H9 (cell line): ENCODE data around the gene OR1J4. TPM values are rescaled to one million over a fixed set of nuclear protein-coding genes. Genes with fewer than 3 reads are reported as not detected.

Source experiments
- DNase-seq: peaks from one replicate; pipeline ENCODE4 v3.0.0-alpha.2; 2017
- H2AFZ ChIP-seq: one replicate; pipeline ENCODE4 v1.6.1; 2013; ENCODE audit warnings: mild to moderate bottlenecking, low read length, control low read depth, moderate library complexity
- H2AK5ac ChIP-seq: 2 replicates; pipeline ENCODE4 v1.6.1; 2013; ENCODE audit warnings: low read length, control low read depth, mixed read lengths; ENCODE audit not compliant: insufficient read length
- H2BK120ac ChIP-seq: one replicate; pipeline ENCODE4 v1.6.1; 2013; ENCODE audit warnings: low read depth, mild to moderate bottlenecking, low read length, control low read depth, inconsistent platforms; ENCODE audit not compliant: poor library complexity, severe bottlenecking
- H2BK12ac ChIP-seq: 2 replicates; pipeline ENCODE4 v1.6.1; 2013; ENCODE audit warnings: low read length, control low read depth, mixed read lengths, low read depth; ENCODE audit not compliant: insufficient read length
- H2BK15ac ChIP-seq: 2 replicates; pipeline ENCODE4 v1.6.1; 2013; ENCODE audit warnings: low read depth, low read length, control low read depth
- H2BK20ac ChIP-seq: one replicate; pipeline ENCODE4 v1.6.1; 2013; ENCODE audit warnings: low read depth, mild to moderate bottlenecking, low read length, control low read depth, inconsistent platforms; ENCODE audit not compliant: poor library complexity, severe bottlenecking
- H2BK5ac ChIP-seq: 2 replicates; pipeline ENCODE4 v1.6.1; 2013; ENCODE audit warnings: low read length, control low read depth, mixed read lengths; ENCODE audit not compliant: insufficient read length
- H3K14ac ChIP-seq: 2 replicates; pipeline ENCODE4 v1.6.1; 2013; ENCODE audit warnings: low read length, control low read depth; ENCODE audit not compliant: insufficient read depth
- H3K18ac ChIP-seq: 2 replicates; pipeline ENCODE4 v1.6.1; 2013; ENCODE audit warnings: low read depth, mild to moderate bottlenecking, mixed read lengths, low read length, control low read depth; ENCODE audit not compliant: insufficient read length
- H3K23ac ChIP-seq: 2 replicates; pipeline ENCODE4 v1.6.1; 2013; ENCODE audit warnings: low read length, control low read depth, mixed read lengths, low read depth; ENCODE audit not compliant: insufficient read length
- H3K23me2 ChIP-seq: 2 replicates; pipeline ENCODE4 v1.6.1; 2013; ENCODE audit warnings: low read depth, mild to moderate bottlenecking, mixed read lengths, low read length, control low read depth; ENCODE audit not compliant: insufficient read length, poor library complexity, severe bottlenecking
- H3K27ac ChIP-seq: 2 replicates; pipeline ENCODE4 v1.5.1; 2013; ENCODE audit warnings: low read length, control low read depth, mixed read lengths, low read depth; ENCODE audit not compliant: insufficient read length
- H3K27me3 ChIP-seq: 2 replicates; pipeline ENCODE4 v1.6.1; 2013; ENCODE audit warnings: low read length, control low read depth, inconsistent platforms; ENCODE audit not compliant: insufficient read depth
- H3K4ac ChIP-seq: 2 replicates; pipeline ENCODE4 v1.6.1; 2013; ENCODE audit warnings: low read depth, mild to moderate bottlenecking, control low read depth, inconsistent platforms, low read length, moderate library complexity
- H3K4me1 ChIP-seq: 2 replicates; pipeline ENCODE4 v1.6.1; 2013; ENCODE audit warnings: low read length, control low read depth, inconsistent platforms; ENCODE audit not compliant: insufficient read depth
- H3K4me2 ChIP-seq: 2 replicates; pipeline ENCODE4 v1.6.1; 2013; ENCODE audit warnings: low read length, control low read depth, mixed read lengths; ENCODE audit not compliant: insufficient read length, insufficient read depth
- H3K56ac ChIP-seq: 2 replicates; pipeline ENCODE4 v1.6.1; 2013; ENCODE audit warnings: low read depth, mild to moderate bottlenecking, mixed read lengths, low read length, control low read depth; ENCODE audit not compliant: insufficient read length
- H3K79me1 ChIP-seq: 2 replicates; pipeline ENCODE4 v1.6.1; 2013; ENCODE audit warnings: low read depth, mild to moderate bottlenecking, moderate library complexity, low read length, control low read depth, inconsistent platforms; ENCODE audit not compliant: insufficient read depth, poor library complexity, severe bottlenecking
- H3K79me2 ChIP-seq: 2 replicates; pipeline ENCODE4 v1.6.1; 2013; ENCODE audit warnings: low read length, control low read depth, inconsistent platforms; ENCODE audit not compliant: insufficient read depth
- H3K9ac ChIP-seq: 2 replicates; pipeline ENCODE4 v1.6.1; 2013; ENCODE audit warnings: low read length, control low read depth, mixed read lengths; ENCODE audit not compliant: insufficient read length; ENCODE audit errors: extremely low read depth
- H3K9me3 ChIP-seq: one replicate; pipeline ENCODE4 v1.6.1; 2013; ENCODE audit warnings: low read depth, low read length, inconsistent platforms; ENCODE audit not compliant: control insufficient read depth
- H3T11ph ChIP-seq: one replicate; pipeline ENCODE4 v1.6.1; 2013; ENCODE audit warnings: mild to moderate bottlenecking, low read length, control low read depth, inconsistent platforms
- H4K20me1 ChIP-seq: one replicate; pipeline ENCODE4 v1.6.1; 2013; ENCODE audit not compliant: control insufficient read depth, insufficient read length, insufficient read depth
- H4K5ac ChIP-seq: 2 replicates; pipeline ENCODE4 v1.6.1; 2013; ENCODE audit warnings: low read depth, mild to moderate bottlenecking, mixed read lengths, low read length, control low read depth; ENCODE audit not compliant: insufficient read length
- H4K8ac ChIP-seq: replicated peaks from 2 replicates; pipeline ENCODE4 v1.6.1; 2013; ENCODE audit warnings: low read length, control low read depth, mixed read lengths, low read depth; ENCODE audit not compliant: insufficient read length
- H4K91ac ChIP-seq: 2 replicates; pipeline ENCODE4 v1.6.1; 2013; ENCODE audit warnings: low read depth, mild to moderate bottlenecking, moderate library complexity, mixed read lengths, low read length, control low read depth; ENCODE audit not compliant: insufficient read length
- H3K27ac Mint-ChIP-seq, 3 experiments: 2 replicates in 2 of 3; 3 replicates in 1 of 3; pipeline ENCODE4 v1.8.0; 2020 to 2021; ENCODE audit warnings: mixed read lengths in 3 of 3, mild to moderate bottlenecking in 1 of 3, moderate library complexity in 1 of 3
- H3K27me3 Mint-ChIP-seq: 2 replicates; pipeline ENCODE4 v1.8.0; 2021; ENCODE audit warnings: low read depth, mild to moderate bottlenecking, moderate library complexity, mixed read lengths
- H3K36me3 Mint-ChIP-seq, 3 experiments: 2 replicates in 2 of 3; 3 replicates in 1 of 3; pipeline ENCODE4 v1.8.0; 2020 to 2021; ENCODE audit warnings: low read depth in 3 of 3, mixed read lengths in 3 of 3; ENCODE audit not compliant: insufficient read depth in 1 of 3
- H3K4me1 Mint-ChIP-seq, 2 experiments: 2 replicates each; pipeline ENCODE4 v1.8.0; 2020; ENCODE audit warnings: mixed read lengths in 2 of 2
- H3K4me3 Mint-ChIP-seq, 2 experiments: 2 replicates in 1 of 2; 3 replicates in 1 of 2; pipeline ENCODE4 v1.8.0; 2020 to 2021; ENCODE audit warnings: mild to moderate bottlenecking in 2 of 2, mixed read lengths in 2 of 2, moderate library complexity in 1 of 2
- H3K9me3 Mint-ChIP-seq, 2 experiments: 2 replicates in 1 of 2; 3 replicates in 1 of 2; pipeline ENCODE4 v1.8.0; 2020; ENCODE audit warnings: mild to moderate bottlenecking in 2 of 2, mixed read lengths in 2 of 2, moderate library complexity in 1 of 2
- CTCF ChIP-seq: fragments of 200-600 bp; sonication (generic); conservative IDR thresholded peaks from 3 replicates; pipeline ENCODE4 v1.8.0; 2021; ENCODE audit warnings: antibody characterized with exemption, mild to moderate bottlenecking
- WGBS: extraction: QIAGEN DNeasy Blood & Tissue Kit; methylation state at CpG from one replicate; pipeline ENCODE4 v1.1.7; 2013; ENCODE audit warnings: missing lambda C conversion rate, low lambda C conversion rate, mixed read lengths; ENCODE audit not compliant: insufficient read length; ENCODE audit errors: extremely low coverage; 5-methylcytosine and 5-hydroxymethylcytosine counted together
- total RNA-seq: library from RNA; stranded (reverse); gene quantifications from 2 replicates; pipeline ENCODE4 v1.2.1, GENCODE V29; 2021

OR1J4 gene
- total RNA-seq, 1 experiment from 2014 or later = not detected

GRCh38 chr9:122479062-122479461, 39.9 kb upstream of the OR1J4 start:
- no peak overlapping the region; a peak in 1 of 5 replicates for H3K4me3 Mint-ChIP-seq
- no peak overlapping the region for H3K27ac Mint-ChIP-seq
- no peak overlapping the region for H3K4me2 ChIP-seq
- no peaks in the 10 kb centered on the region for H3K79me2 ChIP-seq
- TF ChIP-seq CTCF = no peak
- no peak overlapping the region for H2AFZ ChIP-seq
- H2AK5ac ChIP-seq = no peak overlapping the region
- no peak overlapping the region for H2BK15ac ChIP-seq
- H3K79me1 ChIP-seq = no peaks in the 10 kb centered on the region
- H3K27me3 ChIP-seq = no peaks in the 10 kb centered on the region
- H2BK5ac ChIP-seq = no peak overlapping the region
- no peak overlapping the region for H2BK12ac ChIP-seq
- no peak overlapping the region for H3K27ac ChIP-seq
- no CpG with 5 or more reads among the region's 5 CpGs for WGBS
- H3K4me1 Mint-ChIP-seq = no peaks in the 10 kb centered on the region
- no peak overlapping the region for H3K4ac ChIP-seq
- no peak overlapping the region for H2BK20ac ChIP-seq
- no peak overlapping the region for H3K14ac ChIP-seq
- H3K56ac ChIP-seq = no peak overlapping the region
- peaks cover 8% of the 10 kb centered on the region; the same call in 1 of the 2 replicates for H3K27me3 Mint-ChIP-seq
- no peak overlapping the region for H4K8ac ChIP-seq
- no peak for DNase-seq
- H4K20me1 ChIP-seq = no peaks in the 10 kb centered on the region
- no peak overlapping the region for H3K23ac ChIP-seq
- H3K4me1 ChIP-seq = no peaks in the 10 kb centered on the region
- no peak overlapping the region for H3K18ac ChIP-seq
- H3K36me3 Mint-ChIP-seq = peaks cover 0 to 18% (median 0%) of the 10 kb centered on the region in 3 experiments; a peak in 3 of 7 replicates
- no peak overlapping the region for H4K91ac ChIP-seq
- H3K9me3 ChIP-seq = peaks cover 21% of the 10 kb centered on the region
- H3K9me3 Mint-ChIP-seq = peaks cover 67 to 89% of the 10 kb centered on the region in 2 experiments
- no peak overlapping the region for H3T11ph ChIP-seq
- no peaks in the 10 kb centered on the region for H3K23me2 ChIP-seq
- H2BK120ac ChIP-seq = no peak overlapping the region
- H4K5ac ChIP-seq = no peak overlapping the region
- H3K9ac ChIP-seq = no peak overlapping the region
